Heart right ventricle (tissue), 16 donors: ENCODE data around the gene NUP210. TPM values are rescaled to one million over a fixed set of nuclear protein-coding genes. Genes with fewer than 3 reads are reported as not detected.

Experiments
- ATAC-seq, 8 donors: fragments of 200-7000 bp; cut with Tn5 transposase; one replicate each; pipeline ENCODE4 v1.9.1; 2020; ENCODE audit warnings: mild to moderate bottlenecking in 8 of 8, moderate library complexity in 8 of 8, moderate number of reproducible peaks in 1 of 8
- DNase-seq, 2 donors: peaks; one replicate each; pipeline ENCODE4 v3.0.0-alpha.2; 2020
- H3K27ac ChIP-seq, 10 donors: fragments of 200-600 bp; sonication (generic) in 2 of 10; one replicate each; pipeline versions ENCODE4 v1.5.0 to v1.8.0; 2020 to 2022; ENCODE audit warnings: mild to moderate bottlenecking in 3 of 10
- H3K27me3 ChIP-seq, 7 donors: fragments of 200-600 bp; one replicate each; pipeline ENCODE4 v1.8.0; 2021 to 2022; ENCODE audit warnings: mild to moderate bottlenecking in 2 of 7
- H3K36me3 ChIP-seq, 9 donors: fragments of 200-600 bp; sonication (generic) in 1 of 9; one replicate each; pipeline versions ENCODE4 v1.5.0 to v1.8.0; 2020 to 2022; ENCODE audit warnings: mild to moderate bottlenecking in 2 of 9
- H3K4me1 ChIP-seq, 9 donors: fragments of 200-600 bp; sonication (generic) in 1 of 9; one replicate each; pipeline versions ENCODE4 v1.5.0 to v1.8.0; 2020 to 2022; ENCODE audit warnings: mild to moderate bottlenecking in 4 of 9
- H3K4me3 ChIP-seq, 10 donors: fragments of 200-600 bp; sonication (generic) in 2 of 10; one replicate each; pipeline versions ENCODE4 v1.5.0 to v1.8.0; 2020 to 2022; ENCODE audit warnings: mild to moderate bottlenecking in 7 of 10, moderate library complexity in 2 of 10
- H3K9me3 ChIP-seq, 11 donors: fragments of 200-600 bp in 10 of 11; sonication (generic) in 2 of 11; one replicate each; pipeline versions ENCODE4 v1.5.0 to v1.8.0; 2013 to 2022; ENCODE audit warnings: mild to moderate bottlenecking in 2 of 11, control low read depth in 1 of 11, moderate library complexity in 1 of 11
- WGBS, 2 donors: extraction: QIAGEN DNeasy Blood & Tissue Kit; methylation state at CpG; one replicate each; pipeline ENCODE4 v1.1.7; 2013; ENCODE audit warnings: inconsistent platforms in 1 of 2; 5-methylcytosine and 5-hydroxymethylcytosine counted together
- intact Hi-C, 10 donors: fragments of 100-400 bp; cut with DNase I; formaldehyde crosslinking; loops; one replicate each; pipeline versions ENCODE4 v1.11.1 to v1.14.2; 2022
- polyA plus RNA-seq, 2 donors: library from polyadenylated mRNA; stranded (reverse); fragments of 200-250 nt; gene quantifications; one replicate each; pipeline ENCODE4 v1.2.3, GENCODE V29; 2013
- total RNA-seq, 10 donors: library from RNA; stranded (reverse); fragmentation: NEBNext Ultra II Directional in 3 of 10; extraction: Animal tissue kit (Norgen Biotek cat#: 25700) in 3 of 10; gene quantifications; one replicate each; pipeline versions ENCODE4 v1.2.1 to v1.2.4, GENCODE V29; 2021 to 2023
- TF ChIP-seq, protein P1 (sequence below), 9 donors: fragments of 200-600 bp; sonication (generic) in 2 of 9; IDR thresholded peaks; one replicate each; pipeline versions ENCODE4 v1.5.0 to v1.8.0; 2021 to 2022; ENCODE audit warnings: antibody characterized with exemption in 9 of 9, mild to moderate bottlenecking in 5 of 9, moderate library complexity in 1 of 9
- donor health status: Arrhythmogenic right ventricular cardiomyopathy.
- donor health status: ischemic (EF 13 %, LVEDD 7.1; RV severe dilation, severe dysfunction).
- donor health status: healthy with polysubstance abuse.
- donor health status: DM: no; HTN: yes; CAD: no.
- donor health status: DM: no; HTN: no; CAD: no.
- donor health status: ischemic (EF 25% LVEDD 6.9; RV normal size, moderate dysfunction).
- donor health status: ischemic (EF 25% LVEDD 5.7; RV mildly dilated, moderate dysfunction).
- donor health status: healthy.
- donor health status: DM: yes; HTN: yes; CAD: no.
- donor health status: Ischemic cardiomyopathy.
- donor health status: ischemic (EF 35%, LVEDD 5.7; RV mildly dilated, moderate dysfunction).
- donor health status: nonischemic (EF 11% LVEDD 7.7; RV severe dilation, severe dysfunction).
- donor health status: DM: yes; HTN: yes; CAD: no.
- donor health status: PGD.
- donor health status: ischemic (EF 29% LVEDD 5.4; RV normal size, mild dysfunction).
- donor health status: nonischemic (EF 23%, LVEDD 6.1; RV moderate dilation, normal function).

NUP210 gene
- total and polyA plus RNA-seq, 12 donors: 0.84 to 7.2 (median 2.5) TPM

DNA sequence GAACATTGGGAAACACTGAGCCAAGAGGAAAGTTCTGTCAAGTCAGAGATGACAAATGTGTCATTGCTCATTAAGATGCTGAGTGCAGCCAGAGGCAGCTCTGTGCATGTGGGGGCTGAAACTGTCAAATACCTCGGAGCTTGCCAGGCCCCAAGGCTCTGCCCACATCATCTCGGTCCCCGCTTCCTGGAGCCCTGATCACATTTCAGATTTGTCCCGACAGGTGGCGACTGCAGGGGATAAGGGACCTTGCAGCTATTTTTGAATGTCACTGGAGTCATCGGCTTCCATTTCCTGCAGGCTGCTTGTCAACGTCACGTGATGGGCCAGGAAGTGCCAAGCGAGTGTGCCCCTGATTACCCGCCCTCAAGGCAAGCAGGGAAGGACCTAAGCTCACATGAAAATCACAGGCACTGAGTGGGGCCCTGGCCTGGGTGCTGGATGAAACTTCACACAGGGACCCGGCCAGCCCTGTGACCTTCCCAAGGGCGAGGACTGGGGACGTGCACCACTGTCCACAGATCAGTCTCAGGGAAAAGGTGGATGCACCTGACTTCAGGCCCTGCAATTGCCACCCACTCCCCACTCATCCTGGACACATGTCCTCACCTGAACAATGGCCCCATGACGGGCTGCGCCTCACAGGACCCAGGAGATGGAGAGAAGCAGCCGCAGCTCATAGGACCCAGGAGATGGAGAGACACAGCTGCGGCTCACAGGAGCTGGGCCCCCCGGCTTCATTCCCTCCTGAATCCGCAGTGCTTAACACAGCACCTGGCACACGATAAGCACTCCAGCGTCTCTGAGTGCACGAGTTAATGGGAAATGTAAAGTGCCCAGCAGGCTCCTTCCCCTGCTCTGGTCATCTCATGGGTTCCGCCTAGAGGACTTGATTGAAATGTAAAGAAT lies 73.4 kb downstream of the NUP210 start:
- Histone ChIP-seq H3K9me3 (peaks cover 0 to 7% (median 0%) of the 10 kb centered on the region in 11 donors), H3K4me3 (no peak overlapping the region), H3K27ac (peak overlapping the region in 2 of 10 donors; percentile 5 to 15), H3K4me1 (peaks cover 0 to 23% (median 6%) of the 10 kb centered on the region in 9 donors), H3K36me3 (peaks cover 0 to 26% (median 0%) of the 10 kb centered on the region in 9 donors), H3K27me3 (peaks cover 0 to 3% (median 0%) of the 10 kb centered on the region in 7 donors)
- TF ChIP-seq, protein P1, sequence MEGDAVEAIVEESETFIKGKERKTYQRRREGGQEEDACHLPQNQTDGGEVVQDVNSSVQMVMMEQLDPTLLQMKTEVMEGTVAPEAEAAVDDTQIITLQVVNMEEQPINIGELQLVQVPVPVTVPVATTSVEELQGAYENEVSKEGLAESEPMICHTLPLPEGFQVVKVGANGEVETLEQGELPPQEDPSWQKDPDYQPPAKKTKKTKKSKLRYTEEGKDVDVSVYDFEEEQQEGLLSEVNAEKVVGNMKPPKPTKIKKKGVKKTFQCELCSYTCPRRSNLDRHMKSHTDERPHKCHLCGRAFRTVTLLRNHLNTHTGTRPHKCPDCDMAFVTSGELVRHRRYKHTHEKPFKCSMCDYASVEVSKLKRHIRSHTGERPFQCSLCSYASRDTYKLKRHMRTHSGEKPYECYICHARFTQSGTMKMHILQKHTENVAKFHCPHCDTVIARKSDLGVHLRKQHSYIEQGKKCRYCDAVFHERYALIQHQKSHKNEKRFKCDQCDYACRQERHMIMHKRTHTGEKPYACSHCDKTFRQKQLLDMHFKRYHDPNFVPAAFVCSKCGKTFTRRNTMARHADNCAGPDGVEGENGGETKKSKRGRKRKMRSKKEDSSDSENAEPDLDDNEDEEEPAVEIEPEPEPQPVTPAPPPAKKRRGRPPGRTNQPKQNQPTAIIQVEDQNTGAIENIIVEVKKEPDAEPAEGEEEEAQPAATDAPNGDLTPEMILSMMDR (IDR thresholded peaks at IDR 0.05): peak in 5 of 9 donors; percentile 13 to 37 (median 19)
- intact Hi-C loops: no loop called here
- ATAC-seq (peak in 7 of 8 donors; percentile 35 to 62 (median 51)), DNase-seq (peak in 1 of 2 donors; percentile 27)
- WGBS, 2 donors: 40 to 46% methylated on average over 23 of the region's 23 CpGs

DNA sequence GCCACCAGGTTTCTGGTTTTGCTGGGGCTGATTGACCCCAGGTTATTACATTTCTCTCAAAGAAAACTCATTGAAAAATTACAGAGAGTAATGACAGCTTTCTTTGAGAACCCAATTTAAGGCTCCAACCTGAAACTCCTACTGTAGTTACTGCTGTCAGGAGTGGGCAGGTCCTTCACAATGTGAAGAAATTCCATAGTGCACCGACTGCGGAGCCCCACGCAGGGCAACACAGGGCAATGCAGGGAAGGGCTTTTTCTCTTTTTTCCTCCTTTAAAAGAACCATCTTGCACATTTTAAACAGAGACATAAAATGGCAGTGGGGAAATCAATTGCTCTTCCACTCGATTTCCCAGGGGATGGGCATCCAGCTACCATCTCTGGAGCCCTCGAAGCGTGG lies 74.3 kb downstream of the NUP210 start:
- TF ChIP-seq, protein P1 (IDR thresholded peaks at IDR 0.05): no peak
- Histone ChIP-seq H3K27me3 (peaks cover 0 to 3% (median 0%) of the 10 kb centered on the region in 7 donors), H3K27ac (no peak overlapping the region), H3K4me1 (peaks cover 0 to 23% (median 6%) of the 10 kb centered on the region in 9 donors), H3K4me3 (no peak overlapping the region), H3K36me3 (peaks cover 0 to 28% (median 0%) of the 10 kb centered on the region in 9 donors), H3K9me3 (peaks cover 0 to 2% (median 0%) of the 10 kb centered on the region in 11 donors)
- DNase-seq (no peak), ATAC-seq (no peak)
- WGBS, 2 donors: 95 to 97% methylated on average over 6 of the region's 6 CpGs
- intact Hi-C loops: no loop called here

DNA sequence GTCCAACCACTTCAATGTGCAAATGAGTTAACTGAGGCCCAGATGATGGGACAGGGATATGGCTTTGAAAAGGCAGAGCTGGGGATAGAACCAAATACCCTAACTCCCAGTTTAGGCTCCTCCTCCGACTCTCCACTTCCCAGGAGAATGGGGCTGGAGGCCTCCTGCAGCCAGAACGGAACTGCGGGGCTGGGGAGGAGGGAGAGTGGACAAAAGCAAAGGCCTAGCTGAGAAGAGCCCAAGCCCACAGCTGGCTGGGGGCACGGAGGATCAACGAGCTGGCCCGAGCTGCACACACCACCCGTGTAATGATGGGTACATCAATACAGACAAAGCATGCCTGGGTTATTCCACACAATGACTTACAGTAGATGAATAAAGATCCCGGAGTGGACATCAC lies 74.8 kb downstream of the NUP210 start:
- H3K4me1 ChIP-seq: peaks cover 0 to 23% (median 6%) of the 10 kb centered on the region in 9 donors
- H3K9me3 ChIP-seq: no peaks in the 10 kb centered on the region
- TF ChIP-seq, protein P1 (IDR thresholded peaks at IDR 0.05): no peak
- ATAC-seq (no peak), DNase-seq (no peak)
- no peak overlapping the region for H3K27ac ChIP-seq
- H3K36me3 ChIP-seq: peaks cover 0 to 32% (median 0%) of the 10 kb centered on the region in 9 donors
- peaks cover 0 to 3% (median 0%) of the 10 kb centered on the region in 7 donors for H3K27me3 ChIP-seq
- intact Hi-C loops: no loop called here
- WGBS, 2 donors: 90 to 93% methylated on average over 8 of the region's 8 CpGs
- H3K4me3 ChIP-seq: no peak overlapping the region

DNA sequence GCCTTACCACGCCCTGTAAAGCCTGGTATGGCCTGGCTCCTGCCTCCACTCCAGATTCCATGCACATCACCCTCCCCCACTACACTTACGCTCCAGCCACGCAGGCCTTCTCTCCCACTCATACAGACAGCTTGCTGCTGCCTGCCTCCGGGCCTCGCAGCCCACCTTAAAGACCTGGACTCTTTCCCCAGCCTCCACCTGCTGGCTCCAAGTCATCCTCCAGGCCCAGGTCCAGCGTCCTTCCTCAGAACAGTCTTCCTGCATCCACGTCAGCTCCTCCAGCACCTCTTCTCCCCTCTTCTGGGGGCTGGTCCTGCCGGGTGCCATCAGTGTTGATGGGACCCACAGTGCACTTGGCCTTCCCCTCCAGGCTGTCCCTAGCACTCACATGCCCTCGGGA lies 75.5 kb downstream of the NUP210 start:
- ATAC-seq: no peak

More for the DNA sequence above, 75.5 kb downstream of the NUP210 start:
- DNase-seq: no peak
- Histone ChIP-seq H3K4me3 (no peak overlapping the region), H3K9me3 (no peaks in the 10 kb centered on the region), H3K4me1 (peaks cover 0 to 23% (median 6%) of the 10 kb centered on the region in 9 donors), H3K36me3 (peaks cover 0 to 36% (median 0%) of the 10 kb centered on the region in 9 donors), H3K27me3 (peaks cover 0 to 3% (median 0%) of the 10 kb centered on the region in 7 donors), H3K27ac (no peak overlapping the region)
- 89 to 93% methylated on average over 9 of the region's 9 CpGs for WGBS, 2 donors
- intact Hi-C loops: no loop called here
- TF ChIP-seq, protein P1 (IDR thresholded peaks at IDR 0.05): no peak
